D341Med (cell line): ENCODE measurements around the gene C1QTNF9B.
A peak's percentile ranks its signal among the peaks of the same experiment; 100 is the strongest.
"Not testable (repeated sequence)": the region's sequence is repeated elsewhere in the genome, so short reads cannot be mapped to it uniquely, and the experiment has no call there.

Source experiments
- DNase-seq: peaks from one replicate; pipeline ENCODE4 v3.0.0; 2012; ENCODE audit warnings: low spot score

C1QTNF9B gene

DNA sequence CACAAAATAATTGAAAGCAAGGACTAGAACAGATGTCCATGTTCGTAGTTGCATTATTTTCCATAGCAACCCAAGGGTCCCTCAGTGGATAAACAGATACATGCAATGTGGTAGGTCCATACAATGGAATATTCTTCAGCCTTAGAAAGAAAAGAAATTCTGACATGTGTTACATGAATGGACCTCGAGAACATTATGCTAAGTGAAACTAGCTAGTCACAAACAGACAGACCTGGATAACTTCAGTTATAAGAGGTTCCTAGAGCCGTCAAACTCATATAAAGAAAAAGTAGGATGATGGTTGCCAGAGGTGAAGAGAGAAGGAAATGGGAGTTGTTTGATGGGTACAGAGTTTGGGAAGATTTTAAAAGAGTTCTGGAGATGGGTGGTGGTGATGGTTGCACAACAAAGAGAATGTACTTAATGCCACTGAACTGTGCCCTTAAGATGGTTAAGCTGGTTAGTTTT is at the start of gene C1QTNF9B:
C1QTNF9B (minus strand) TSS at position 51 of the 468 bp plus-strand sequence.
- not testable (repeated sequence) for DNase-seq

DNA sequence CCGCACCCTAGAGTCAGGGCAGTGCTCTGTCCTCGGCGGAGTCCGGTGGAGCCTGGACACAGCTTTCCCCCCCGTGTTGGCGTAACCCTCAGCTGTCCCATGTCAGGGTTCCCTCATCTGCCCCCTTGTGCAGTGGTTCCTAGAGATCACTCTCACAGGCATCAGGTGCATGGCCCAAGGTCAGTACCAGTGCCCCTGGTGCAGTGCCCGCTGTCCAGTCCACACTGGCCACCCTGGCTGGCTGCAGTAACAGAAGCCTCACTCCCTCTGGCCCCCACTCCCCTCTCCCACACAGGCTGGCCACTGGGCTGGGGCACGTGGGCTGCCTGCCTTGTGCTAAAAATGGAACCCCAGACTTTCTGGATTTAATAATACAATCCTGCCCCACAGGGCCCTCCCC is 49.6 kb upstream of the C1QTNF9B start:
- no peak for DNase-seq

DNA sequence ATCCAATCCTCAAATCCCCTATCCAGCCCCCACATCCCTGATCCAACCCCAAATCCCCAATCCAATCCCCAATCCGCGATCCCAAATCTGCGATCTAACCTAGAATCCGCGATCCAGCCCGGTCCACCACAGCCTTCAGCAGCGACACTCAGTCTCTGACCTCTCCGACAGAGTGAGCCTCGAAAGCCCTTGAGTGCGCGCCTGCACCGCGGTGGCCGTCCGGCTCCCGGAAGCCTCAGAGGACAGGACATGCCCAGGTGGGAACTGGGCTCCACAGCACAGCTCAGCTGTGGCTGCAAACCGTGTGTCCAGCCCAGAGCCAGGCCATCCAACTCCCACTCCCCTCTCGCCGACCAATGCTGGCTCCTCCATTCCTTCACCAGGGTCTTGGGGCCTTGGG is 48.8 kb upstream of the C1QTNF9B start:
- no peak for DNase-seq

DNA sequence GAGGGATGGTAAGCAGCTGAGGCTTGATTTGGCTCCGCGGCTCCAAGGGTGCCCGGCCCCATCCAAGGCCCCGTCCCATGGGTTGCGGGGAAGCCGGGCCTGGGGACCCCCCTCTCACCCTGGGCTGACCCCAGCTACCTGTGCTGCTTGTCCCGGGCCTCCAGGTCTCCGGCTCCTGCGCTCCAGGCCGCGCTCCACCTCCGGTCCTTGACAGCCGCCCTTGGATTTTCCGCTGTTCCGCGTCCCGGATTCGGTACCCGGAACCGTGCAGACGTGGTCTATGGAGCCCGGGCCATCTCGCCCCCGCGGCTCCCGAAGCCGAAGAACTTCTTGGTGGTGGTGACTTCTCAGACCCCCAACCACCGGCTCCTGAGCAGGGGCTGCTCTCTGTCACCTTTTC is 48.3 kb upstream of the C1QTNF9B start:
- peak; percentile 23 for DNase-seq

DNA sequence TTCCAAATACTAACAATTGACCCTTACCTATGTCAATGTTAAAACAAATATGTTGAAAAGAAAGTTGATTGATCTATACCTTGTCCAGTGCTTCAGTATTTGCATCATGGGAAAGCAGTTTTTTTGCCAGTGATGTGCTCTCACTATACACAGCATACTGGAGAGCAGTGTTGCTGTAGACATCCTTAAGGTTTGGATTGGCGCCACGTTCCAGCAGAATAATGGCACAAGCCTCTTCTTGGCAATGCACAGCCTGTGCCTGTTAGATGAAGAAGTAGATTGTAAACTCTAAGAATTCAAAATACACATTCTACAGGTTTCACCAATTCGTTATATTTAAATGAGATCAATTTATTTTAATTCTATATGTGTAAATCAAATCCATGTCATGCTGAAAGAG is 43.9 kb upstream of the C1QTNF9B start:
- no peak for DNase-seq

DNA sequence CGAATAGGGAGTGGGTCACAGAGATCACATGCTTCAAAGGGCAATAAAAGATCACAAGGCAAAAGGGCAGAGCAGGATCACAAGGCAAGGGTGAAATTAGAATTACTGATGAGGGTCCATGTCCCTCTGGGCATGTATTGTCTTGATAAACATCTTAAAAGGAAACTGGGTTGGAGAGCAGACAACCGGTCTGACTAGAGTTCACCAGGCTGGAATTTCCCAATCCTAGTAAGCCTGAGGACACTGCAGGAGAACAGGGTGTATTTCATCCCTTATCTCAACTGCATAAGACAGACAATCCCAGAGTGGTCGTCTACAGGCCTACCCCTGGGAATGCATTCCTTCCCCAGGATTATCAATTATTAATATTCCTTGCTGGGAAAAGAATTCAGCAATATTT is 42.4 kb upstream of the C1QTNF9B start:
- DNase-seq, result not testable (repeated sequence)

DNA sequence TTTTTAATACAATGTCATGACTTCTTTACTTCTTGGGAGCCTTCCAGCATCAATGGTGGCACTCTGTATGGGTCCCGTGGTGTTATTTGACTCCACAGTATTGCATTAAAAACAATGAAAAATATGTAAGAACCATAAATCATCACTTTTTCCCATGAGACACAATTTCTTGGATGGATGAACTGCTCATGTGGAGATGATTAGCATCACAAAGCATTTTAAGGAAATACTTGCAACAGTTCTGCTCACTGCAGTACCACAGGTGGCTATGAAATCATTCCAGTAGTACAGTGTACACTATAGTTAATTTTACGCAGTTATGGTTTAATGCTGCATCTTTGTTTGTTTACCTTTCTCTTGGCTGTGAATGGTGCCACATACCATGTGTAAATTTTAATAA is 37.2 kb upstream of the C1QTNF9B start:
- DNase-seq, result no peak

DNA sequence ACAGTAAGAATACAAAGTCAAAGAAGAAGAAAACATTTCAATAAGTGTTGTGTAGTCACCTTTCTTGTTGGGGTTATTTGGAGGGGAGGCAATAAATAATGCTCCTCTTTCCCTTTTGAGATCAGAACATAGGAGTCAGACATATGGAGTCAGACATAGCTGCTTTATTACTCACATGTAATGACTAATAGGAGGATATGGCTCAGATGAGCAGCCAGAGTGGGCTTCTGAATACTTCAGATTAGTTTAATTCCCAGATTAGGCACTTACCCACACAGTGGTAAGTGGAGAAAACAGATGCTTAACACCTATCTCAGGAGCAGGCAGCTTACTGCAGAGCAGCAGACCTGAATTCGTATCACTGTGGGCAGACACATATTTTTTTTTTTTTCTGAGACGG is 31.7 kb upstream of the C1QTNF9B start:
- peak; percentile 53 for DNase-seq

DNA sequence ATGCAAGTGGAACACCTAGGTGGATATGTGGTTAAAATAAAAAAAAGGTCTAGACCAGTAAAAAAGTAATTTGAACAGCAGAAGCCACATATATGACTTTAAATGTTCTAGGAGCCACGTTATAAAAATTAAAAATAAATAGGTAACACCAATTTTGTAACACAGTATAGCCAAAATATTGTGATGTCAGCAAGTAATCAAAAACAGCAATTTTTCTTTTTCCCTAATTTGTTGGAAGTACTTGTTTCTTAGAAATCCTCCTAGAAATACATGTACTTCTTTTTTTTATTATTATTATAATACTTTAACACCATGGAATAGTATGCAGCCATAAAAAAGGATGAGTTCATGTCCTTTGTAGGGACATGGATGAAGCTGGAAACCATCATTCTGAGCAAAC is 25.7 kb upstream of the C1QTNF9B start:
- DNase-seq, result no peak

DNA sequence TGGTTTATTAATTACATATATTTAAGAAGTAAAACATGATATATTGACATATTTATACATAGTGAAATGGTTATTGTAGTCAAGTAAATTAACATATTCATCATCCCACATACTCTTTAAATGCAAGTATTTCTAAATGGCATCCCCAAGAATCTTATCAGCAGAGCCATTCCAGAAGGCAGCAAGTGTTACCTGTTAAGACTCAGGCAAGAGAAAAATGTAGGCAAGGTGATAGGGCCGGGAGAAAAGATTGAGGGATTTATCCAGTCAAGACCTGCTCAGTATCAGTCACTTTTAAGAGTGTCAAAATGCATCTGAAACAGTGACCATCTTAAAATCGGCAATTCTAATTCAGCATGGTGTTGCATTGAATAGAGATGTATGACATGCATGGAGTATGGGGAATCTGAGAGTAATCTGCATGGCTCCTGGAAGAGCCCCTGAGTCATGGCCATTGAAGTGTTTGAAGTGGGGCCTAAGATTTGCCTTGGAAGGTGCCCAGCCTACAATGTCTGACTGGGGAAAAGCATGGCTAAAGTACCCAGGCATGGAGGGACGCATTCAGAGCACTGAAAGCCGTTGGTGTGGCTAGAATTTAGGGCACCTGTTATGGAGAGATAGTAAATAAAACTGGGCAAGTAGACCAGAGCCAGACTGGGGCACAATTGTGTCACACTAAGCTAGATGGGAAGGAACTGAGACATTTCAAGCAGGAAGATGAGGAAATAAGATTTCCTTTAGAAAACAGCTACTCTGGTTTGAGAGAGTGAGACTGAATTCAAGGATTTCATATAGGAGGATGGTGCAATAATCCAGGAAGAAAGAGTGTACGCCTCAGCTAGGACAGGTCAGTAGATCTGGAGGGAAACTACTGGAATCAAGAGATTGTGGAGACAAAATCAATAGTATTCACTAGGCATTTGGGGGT is 25.0 kb upstream of the C1QTNF9B start:
- DNase-seq, result no peak

DNA sequence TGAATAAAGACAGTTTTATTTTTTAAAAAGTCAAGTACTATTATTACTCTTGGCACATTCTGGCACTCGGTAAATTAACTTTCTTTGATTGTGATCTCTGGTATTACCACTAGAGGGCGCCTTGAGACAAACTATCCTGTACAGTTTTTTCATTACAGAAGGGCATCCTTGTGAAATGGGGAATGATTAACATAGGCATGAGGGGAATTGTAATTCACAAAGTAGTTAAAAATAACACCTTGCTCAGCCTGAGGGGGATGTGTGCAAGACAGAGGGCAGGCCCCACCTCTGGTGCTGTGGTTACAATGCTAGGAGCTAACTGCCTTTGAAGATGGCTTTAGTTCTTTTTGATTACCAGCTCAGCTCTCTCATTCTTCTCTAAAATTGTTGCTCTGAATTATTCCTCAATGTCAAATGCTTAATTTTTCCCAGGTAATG is 24.2 kb upstream of the C1QTNF9B start:
- DNase-seq, result no peak

DNA sequence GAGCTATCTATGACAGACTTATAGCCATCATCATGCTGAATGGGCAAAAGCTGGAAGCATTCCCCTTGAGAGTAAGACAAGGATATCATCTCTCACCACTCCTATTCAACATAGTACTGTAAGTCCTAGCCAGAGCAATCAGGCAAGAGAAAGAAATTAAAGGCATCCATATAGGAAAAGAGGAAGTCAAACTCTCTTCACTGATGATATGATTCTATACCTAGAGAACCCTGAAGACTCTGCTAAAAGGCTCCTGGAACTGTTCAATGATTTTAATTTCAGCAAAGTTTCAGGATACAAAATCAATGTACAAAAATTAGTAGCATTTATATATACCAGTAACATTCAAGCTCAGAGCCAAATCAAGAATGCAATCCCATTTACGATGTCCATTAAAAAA is 21.7 kb upstream of the C1QTNF9B start:
- DNase-seq, result no peak

DNA sequence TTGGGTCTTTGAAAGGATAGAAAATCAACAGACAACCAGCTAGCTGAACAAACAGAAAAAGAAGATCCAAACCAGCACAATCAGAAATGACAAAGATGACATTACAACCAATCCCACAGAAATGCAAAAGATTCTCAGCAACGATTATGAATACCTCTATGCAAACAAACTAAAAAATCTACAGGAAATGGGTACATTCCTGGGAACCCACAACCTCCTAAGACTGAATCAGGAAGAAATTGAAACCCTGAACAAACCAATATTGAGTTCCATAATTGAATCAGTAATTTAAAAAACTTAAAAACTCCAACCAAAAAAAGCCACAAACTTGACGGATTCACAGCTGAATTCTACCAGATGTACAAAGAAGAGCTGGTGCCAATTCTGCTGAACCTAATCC is 20.9 kb upstream of the C1QTNF9B start:
- DNase-seq, result no peak

DNA sequence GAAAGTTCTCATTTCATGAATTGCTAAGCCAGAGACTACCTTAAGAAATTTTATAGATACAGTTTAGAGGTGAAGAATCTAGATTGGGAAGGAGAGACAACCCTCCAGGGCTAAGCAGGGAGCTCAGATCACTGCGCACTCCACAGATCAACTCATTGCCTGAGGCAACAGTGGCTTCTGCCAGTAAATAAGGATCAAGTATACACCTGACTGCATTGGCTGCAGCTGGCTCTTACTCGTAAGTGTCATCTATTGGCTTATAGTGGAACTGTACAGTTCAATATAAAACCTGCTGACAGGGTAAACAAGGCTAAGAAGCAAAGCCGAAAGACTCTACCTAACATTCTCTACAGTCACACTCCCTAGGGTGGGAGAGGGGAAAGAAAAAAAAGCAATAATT is 18.0 kb upstream of the C1QTNF9B start:
- no peak for DNase-seq

DNA sequence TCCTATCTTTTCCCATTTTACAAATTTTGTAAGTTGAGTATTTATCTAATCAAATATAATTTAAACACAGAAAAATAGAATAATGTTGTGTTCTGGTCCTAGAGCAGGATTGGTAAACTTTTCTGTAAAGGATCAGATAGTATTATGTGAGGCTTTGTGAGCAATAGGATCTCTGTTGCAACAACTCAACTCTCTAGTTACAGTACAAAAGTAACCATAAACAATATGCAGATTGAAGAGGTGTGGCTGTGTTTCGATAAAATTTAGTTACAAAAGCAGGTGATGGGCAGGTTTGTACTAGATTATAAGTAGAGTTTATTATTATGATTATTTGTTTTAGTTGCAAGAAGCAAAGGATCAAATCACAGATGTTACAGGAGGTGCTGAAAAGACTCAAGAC is 15.2 kb upstream of the C1QTNF9B start:
- DNase-seq, result no peak

DNA sequence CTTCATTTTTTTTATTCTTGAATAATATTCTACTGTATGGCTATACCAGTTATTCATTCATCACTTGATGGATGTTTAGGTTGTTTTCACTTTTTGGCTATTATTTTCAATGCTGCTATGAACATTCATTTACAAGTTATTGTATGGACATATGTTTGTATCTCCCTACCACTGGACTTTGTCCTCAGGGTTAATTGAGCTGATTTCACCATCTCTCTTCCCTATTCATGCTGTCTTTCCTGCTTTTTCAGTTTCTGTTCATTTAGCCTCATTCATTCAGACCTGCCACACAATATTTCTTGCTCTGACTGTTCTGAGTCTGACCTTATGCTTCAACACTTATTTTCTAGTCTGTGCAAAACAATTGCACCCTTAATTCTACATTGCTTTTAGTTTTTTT is 12.3 kb upstream of the C1QTNF9B start:
- DNase-seq, result no peak

DNA sequence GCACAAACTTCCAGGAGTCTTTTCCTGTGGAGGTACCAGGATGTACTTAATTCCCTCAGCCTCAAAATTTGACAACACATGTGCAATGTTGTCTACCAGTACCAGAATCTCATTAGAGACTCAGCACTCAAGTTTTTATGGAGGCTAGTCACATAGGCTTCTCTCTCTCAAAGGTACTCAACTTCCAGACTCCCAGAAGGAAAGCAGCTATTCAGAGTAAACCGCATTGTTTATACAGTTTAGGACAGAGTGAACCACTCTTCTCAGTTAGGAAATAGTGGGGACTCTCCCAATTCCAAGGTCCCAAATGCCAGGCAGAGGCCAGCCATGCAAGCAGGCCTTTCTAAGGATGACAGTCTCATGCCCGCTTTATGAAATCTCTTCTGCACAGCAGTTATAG is 8.5 kb upstream of the C1QTNF9B start:
- no peak for DNase-seq

DNA sequence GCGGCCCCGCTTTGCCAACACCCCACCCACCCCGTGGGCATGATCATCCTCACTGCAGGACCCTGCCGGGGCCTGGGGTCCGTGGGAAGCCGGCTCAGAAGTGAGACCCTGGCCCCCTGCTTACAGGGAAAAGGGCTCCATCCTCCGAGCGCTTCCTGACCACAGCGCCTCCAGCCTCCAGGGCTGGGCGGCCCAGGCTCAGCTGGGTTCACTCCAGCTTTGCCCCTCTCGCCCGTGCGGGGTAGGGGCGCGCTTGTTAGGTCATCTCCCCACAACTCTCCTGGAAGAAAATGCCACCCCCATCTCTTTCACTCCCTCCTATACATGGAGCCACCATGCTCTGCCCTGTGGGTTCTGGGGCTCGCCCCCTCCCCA is 6.6 kb upstream of the C1QTNF9B start:
- DNase-seq, result no peak

DNA sequence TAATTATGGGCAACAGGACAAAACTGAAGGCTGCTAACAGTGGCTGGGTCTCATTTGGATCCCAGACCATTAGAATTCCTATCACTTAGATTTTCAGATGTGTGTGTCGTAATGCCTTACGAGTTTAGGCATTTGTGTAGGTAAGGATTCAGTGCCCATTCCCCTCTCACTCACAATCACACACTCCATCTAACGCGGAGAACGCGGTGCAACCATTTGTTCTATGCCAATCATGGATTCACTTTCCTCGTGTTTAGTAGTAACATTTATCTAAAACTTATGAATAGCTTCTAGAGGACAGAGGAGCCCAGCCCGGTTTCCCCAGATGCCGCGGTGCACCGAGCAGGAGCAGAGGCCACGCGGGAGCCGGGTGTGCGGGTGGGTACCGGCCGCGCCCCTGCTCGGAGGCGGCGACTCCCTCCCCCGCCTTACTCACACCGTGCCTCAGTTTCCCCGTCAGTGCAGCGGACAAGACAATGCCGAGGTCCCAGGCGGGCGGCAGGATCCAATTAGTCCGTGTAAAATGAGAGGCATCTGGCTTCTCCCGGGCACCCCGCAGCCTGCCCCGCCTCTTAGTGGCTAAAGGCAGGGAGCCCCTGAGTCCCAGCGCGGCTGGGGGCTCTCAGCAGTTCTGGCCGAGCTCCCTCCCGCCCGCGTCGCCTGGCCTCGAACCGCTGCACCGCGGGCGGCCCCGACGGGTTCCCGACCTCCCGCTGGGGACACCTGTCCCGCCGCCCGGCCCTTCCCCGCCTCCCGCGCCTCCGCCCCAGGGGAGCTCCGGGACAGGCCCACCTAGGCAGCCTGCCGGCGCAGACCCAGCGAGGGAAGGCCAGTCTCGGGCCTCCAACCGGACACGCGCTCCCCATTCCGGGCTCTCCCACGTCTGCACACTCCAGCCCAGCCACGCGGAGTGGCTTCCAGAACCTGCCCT is 5.9 kb upstream of the C1QTNF9B start:
- DNase-seq, result peak; percentile 37

DNA sequence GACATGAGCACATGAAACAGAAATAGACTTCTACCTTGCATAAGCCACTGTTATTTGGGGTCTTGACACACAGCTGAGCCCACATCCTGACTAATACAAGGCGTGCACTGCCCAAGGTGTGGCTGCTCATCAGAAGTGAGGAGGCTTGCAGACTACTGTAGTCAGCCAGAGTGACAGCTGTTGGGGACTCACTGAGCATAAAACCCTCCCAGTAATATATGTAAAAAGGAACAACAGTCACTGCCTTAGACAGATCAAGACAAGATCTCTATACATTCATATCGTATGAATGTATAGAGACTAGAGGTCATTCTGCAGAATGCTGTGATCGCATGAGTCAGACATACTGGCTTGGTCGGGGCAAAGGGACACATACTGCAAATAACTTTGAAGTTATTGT is 4.1 kb upstream of the C1QTNF9B start:
- DNase-seq, result no peak

DNA sequence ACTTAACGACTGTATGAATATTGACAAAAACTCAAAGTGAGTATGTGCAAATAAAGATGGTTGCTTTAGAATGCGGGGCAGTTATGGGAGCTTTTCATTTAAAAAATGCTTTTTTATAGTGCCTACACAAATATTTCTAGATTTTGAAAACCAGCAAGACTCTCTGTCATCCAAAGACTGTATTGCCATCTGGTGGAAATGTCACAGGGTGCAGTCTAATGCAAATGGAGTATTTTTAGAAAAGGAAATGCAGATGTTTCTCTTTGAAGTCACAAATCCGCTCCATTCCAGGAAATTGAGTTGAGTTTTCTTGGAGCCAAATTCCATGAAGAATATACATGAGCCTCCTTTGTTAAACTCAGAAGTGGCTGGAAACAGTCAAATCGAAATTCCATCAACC is 2.3 kb upstream of the C1QTNF9B start:
- no peak for DNase-seq

DNA sequence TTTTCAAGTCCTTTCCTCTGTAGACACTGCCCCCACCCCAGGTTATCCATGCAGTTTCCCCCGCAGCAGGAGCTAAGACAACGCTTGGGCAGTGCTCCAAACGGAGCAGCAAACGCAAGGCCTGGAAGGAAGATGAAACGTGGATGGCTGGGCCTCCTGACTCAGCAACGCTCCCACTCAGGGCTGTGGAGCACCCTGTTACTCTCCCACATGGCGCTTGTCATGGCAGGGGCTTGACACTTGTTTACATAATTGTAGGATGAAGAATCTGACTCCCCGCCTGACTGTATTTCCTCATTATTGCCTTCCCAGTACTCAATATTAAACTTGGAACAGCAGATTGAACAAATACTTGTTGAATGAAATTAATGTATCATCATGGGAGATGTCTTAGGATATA is 799 bp upstream of the C1QTNF9B start:
- no peak for DNase-seq

DNA sequence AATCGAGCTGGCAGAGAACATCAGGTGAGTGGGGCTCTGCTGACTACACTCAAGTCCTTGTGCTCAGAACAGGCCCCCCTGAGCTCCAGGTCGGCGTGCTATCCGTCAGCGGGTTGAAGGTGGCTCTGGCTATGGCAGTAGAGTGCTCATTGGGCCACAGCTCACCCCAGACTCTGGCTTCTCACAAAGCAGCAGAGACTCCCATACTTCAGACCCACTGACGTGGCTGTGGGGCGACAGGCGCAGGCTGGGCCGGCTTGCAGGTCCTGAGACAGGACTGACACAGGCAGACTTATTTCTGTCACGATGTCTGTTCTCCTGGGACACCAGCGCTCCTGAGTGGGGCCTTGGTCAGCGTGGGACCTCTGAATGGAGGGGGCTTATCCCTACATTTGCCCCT is 2.6 kb downstream of the C1QTNF9B start:
- not testable (repeated sequence) for DNase-seq
